ENCODE measurements around the gene MYADML2.
A peak's percentile ranks its signal among the peaks of the same experiment; 100 is the strongest.

MYADML2 gene

DNA sequence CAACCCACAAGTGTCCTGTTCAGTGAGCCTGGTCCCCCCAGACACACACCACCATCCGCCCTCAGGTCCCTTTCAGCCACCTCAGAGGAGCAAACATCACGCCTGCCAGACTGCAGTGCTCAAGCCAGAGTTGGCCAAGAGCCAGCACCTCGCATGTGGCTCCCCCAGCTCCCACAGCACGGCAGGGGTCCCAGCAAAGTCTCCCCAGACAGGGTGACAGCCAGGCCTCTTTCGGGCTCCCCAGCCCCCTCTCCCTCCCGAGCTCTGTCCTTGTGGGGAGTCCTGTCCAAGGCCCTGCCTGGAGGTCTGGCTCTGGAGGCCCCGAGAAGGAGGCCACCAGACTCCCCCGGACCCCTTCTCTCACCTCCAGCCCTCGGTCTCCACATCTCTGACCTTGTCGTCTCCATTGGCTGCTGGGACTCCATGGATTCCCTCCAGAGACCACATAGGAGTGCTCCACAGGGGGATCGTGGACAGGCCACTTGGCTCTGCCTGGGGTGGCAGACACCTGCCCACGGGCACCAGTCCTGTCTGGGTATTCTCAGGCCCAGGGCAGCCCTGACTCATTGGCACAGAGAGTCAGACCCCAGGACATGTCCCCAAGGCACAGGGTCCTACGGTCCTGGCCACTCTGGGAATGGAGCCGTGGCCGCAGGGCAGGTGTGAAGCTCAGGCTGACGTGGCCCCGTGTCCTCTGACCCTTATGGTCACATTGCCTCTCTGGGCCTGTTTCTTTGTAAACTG is 1.8 kb upstream of the MYADML2 start:
- no peaks in the 10 kb centered on the region for H3K4me1 ChIP-seq (ENCODE audit: control insufficient read depth in 1 of 2, insufficient read depth in 2 of 2, low read length in 2 of 2)
- no peaks in the 10 kb centered on the region for H3K9me3 ChIP-seq (ENCODE audit: control insufficient read depth in 1 of 2, low read length in 2 of 2)
- H3K9ac ChIP-seq (ENCODE audit: low read depth in 1 of 2, low read length in 2 of 2): no peak overlapping the region
- no peaks in the 10 kb centered on the region for H3K27me3 ChIP-seq (ENCODE audit: control insufficient read depth in 1 of 2, insufficient read depth in 2 of 2, low read length in 2 of 2)
- H3K4me3 ChIP-seq (ENCODE audit: low read depth in 1 of 2, low read length in 2 of 2): no peak overlapping the region
- H3K36me3 ChIP-seq (ENCODE audit: control insufficient read depth in 1 of 2, insufficient read depth in 2 of 2, low read length in 2 of 2): no peaks in the 10 kb centered on the region
- H3K27ac ChIP-seq (ENCODE audit: low read depth, low read length): no peak overlapping the region

DNA sequence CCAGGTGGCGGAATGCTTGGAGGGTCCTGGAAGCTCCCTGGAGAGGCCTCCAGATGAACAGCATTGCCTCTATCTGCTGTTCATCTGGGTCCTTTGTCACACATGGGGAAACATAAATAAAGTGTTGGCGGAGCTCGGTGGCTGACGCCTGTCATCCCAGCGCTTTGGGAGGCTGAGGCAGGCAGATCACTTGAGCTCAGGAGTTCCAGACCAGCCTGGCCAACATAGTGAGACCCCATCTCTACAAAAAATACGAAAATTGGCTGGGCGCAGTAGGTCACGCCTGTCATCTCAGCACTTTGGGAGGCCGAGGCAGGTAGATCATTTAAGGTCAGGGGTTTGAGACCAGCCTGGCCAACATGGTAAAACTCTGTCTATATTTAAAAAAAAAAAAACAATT is 2.2 kb downstream of the MYADML2 start:
- Histone ChIP-seq H3K27ac (ENCODE audit: low read depth, low read length) (no peak overlapping the region), H3K4me1 (ENCODE audit: control insufficient read depth in 1 of 2, insufficient read depth in 2 of 2, low read length in 2 of 2) (peaks cover 0 to 18% of the 10 kb centered on the region in 2 donors), H3K36me3 (ENCODE audit: control insufficient read depth in 1 of 2, insufficient read depth in 2 of 2, low read length in 2 of 2) (no peaks in the 10 kb centered on the region), H3K4me3 (ENCODE audit: low read depth in 1 of 2, low read length in 2 of 2) (no peak overlapping the region), H3K9ac (ENCODE audit: low read depth in 1 of 2, low read length in 2 of 2) (no peak overlapping the region), H3K9me3 (ENCODE audit: control insufficient read depth in 1 of 2, low read length in 2 of 2) (no peaks in the 10 kb centered on the region), H3K27me3 (ENCODE audit: control insufficient read depth in 1 of 2, insufficient read depth in 2 of 2, low read length in 2 of 2) (no peaks in the 10 kb centered on the region)

DNA sequence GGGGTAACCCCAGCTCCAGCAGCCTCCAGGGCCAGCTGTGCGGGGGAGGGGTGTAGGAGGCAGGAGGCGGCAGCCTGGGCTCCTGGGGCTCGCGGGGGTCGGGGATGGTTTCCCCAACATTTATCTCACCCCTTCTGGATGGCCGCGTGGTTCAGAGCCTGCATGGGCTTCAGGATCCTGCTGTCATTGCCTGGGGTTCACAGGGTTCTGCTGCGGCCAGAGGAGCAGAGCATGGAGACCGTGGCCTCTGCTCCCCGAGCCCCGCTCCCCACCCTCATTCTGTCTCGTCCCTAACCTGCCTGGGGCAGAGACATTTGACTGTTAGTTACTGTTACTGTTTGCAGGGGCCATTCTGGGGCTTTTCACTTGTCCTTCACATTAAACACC is 4.9 kb downstream of the MYADML2 start:
- Histone ChIP-seq H3K4me3 (ENCODE audit: low read depth in 1 of 2, low read length in 2 of 2) (peak overlapping the region in 1 of 2 donors; percentile 59), H3K27me3 (ENCODE audit: control insufficient read depth in 1 of 2, insufficient read depth in 2 of 2, low read length in 2 of 2) (no peaks in the 10 kb centered on the region)

DNA sequence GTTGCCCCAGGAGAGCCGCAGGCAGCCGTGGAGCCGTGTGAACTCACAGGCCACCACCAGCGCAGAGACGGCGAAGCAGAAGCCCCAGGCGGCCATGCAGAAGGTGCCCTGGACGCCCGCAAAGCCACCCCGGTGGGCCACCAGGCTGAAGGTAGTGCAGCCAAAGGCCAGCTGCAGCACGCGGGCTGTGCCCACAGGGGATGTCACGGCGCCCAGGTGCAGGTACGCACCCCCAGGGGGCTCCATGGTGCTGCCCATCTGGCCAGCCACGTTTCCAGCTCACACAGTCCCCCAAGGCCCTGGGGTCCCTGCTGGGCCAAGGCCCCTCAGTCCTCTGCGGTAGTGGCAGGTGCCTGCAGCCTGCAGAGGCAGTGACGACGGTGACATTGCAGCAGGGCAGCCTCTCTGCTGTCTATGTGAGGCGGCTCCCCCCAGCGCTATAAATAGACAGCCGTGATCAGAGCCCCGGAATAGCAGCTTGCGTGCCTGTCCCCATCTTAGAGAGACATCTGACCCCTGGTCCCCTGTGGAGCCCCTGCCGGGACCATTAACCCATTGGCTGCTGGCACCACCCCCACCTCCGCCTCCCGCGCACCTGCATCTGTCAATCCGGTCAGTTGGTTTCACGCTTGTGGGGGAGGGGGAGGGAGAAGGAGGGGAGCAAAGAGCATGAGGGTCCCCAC is 5.4 kb downstream of the MYADML2 start:
- H3K4me1 ChIP-seq (ENCODE audit: control insufficient read depth in 1 of 2, insufficient read depth in 2 of 2, low read length in 2 of 2): peaks cover 0 to 21% of the 10 kb centered on the region in 2 donors
- H3K27ac ChIP-seq (ENCODE audit: low read depth, low read length): no peak overlapping the region
- no peak overlapping the region for H3K9ac ChIP-seq (ENCODE audit: low read depth in 1 of 2, low read length in 2 of 2)
- no peaks in the 10 kb centered on the region for H3K27me3 ChIP-seq (ENCODE audit: control insufficient read depth in 1 of 2, insufficient read depth in 2 of 2, low read length in 2 of 2)
- peak overlapping the region in 1 of 2 donors; percentile 59 for H3K4me3 ChIP-seq (ENCODE audit: low read depth in 1 of 2, low read length in 2 of 2)
- no peaks in the 10 kb centered on the region for H3K36me3 ChIP-seq (ENCODE audit: control insufficient read depth in 1 of 2, insufficient read depth in 2 of 2, low read length in 2 of 2)
- H3K9me3 ChIP-seq (ENCODE audit: control insufficient read depth in 1 of 2, low read length in 2 of 2): no peaks in the 10 kb centered on the region

More for the DNA sequence above, 4.9 kb downstream of the MYADML2 start:
- Histone ChIP-seq H3K4me1 (ENCODE audit: control insufficient read depth in 1 of 2, insufficient read depth in 2 of 2, low read length in 2 of 2) (peaks cover 0 to 18% of the 10 kb centered on the region in 2 donors), H3K27ac (ENCODE audit: low read depth, low read length) (no peak overlapping the region), H3K9me3 (ENCODE audit: control insufficient read depth in 1 of 2, low read length in 2 of 2) (no peaks in the 10 kb centered on the region), H3K9ac (ENCODE audit: low read depth in 1 of 2, low read length in 2 of 2) (no peak overlapping the region), H3K36me3 (ENCODE audit: control insufficient read depth in 1 of 2, insufficient read depth in 2 of 2, low read length in 2 of 2) (no peaks in the 10 kb centered on the region)

DNA sequence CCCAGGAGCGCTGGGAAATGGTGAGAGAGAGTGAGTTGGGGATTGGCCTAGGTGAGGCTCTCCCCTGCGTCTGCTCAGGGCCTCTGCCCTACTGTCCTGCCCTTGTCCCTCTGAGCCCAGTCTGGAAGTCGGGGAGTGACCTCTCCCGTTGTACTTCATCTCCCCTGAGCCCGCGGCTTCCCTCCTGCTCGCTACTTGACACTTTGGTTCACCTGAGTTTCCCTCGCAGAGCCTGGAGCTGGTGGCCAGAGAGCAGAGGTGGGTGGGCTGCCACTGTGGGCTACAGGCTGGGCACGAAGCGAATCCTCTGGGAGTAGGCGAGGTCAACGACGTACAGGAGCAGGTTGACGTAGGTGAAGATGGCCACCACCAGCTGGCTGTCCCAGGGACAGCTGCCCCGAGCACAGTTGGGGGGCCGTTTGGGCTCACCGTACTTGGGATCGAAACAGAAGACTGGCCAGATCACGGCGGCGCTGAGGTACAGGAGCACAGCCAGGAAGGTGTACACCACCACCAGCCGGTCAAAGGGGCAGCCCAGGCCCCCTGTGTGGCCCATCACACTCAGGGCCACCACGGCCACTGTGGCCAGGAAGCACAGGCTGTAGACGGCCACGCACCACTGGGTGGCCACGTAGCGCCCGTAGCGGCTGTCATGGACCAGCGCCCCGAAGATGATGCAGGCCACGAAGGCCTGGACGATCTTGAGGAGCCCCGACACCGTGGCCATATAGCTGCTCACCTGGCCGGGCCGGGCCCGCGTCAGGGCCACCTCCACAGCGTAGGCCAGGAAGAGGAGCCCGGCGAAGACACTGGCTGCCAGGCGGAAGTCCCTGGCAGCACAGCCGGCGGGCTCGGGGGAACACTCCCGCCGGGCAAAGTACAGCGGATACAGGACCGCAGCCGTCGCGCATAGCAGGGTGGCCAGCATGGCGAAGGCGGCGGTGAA is 6.2 kb downstream of the MYADML2 start:
- Histone ChIP-seq H3K36me3 (ENCODE audit: control insufficient read depth in 1 of 2, insufficient read depth in 2 of 2, low read length in 2 of 2) (no peaks in the 10 kb centered on the region), H3K27ac (ENCODE audit: low read depth, low read length) (no peak overlapping the region), H3K9me3 (ENCODE audit: control insufficient read depth in 1 of 2, low read length in 2 of 2) (no peaks in the 10 kb centered on the region), H3K4me1 (ENCODE audit: control insufficient read depth in 1 of 2, insufficient read depth in 2 of 2, low read length in 2 of 2) (peaks cover 0 to 25% of the 10 kb centered on the region in 2 donors), H3K27me3 (ENCODE audit: control insufficient read depth in 1 of 2, insufficient read depth in 2 of 2, low read length in 2 of 2) (no peaks in the 10 kb centered on the region), H3K9ac (ENCODE audit: low read depth in 1 of 2, low read length in 2 of 2) (no peak overlapping the region), H3K4me3 (ENCODE audit: low read depth in 1 of 2, low read length in 2 of 2) (peak overlapping the region in 1 of 2 donors; percentile 59)

DNA sequence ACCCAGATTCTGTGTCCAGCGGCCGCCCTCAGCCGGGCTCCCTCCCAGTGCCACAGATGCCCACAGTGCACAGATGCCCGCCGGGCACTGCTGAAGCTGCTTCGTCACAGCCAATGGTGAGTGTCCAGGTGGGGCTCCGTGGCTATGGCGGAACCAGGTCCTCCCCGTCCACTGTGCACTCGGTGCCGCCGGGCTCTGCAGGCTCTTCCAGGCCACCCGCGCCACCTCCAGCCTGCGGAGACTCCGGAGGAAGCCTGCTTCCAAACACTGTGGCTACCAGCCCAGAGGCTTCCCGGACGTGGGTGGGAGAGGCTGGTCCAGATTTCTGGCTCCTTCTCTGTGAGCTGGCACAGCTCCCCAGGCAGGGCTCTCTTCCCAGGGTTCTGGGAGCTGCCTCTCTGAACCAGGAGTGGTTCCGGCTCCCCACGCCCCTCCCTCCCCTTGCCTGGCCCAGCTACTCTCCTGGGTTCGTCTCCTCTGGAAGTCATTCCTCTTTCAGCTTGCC is 7.1 kb downstream of the MYADML2 start:
- Histone ChIP-seq H3K9ac (ENCODE audit: low read depth in 1 of 2, low read length in 2 of 2) (no peak overlapping the region), H3K27me3 (ENCODE audit: control insufficient read depth in 1 of 2, insufficient read depth in 2 of 2, low read length in 2 of 2) (no peaks in the 10 kb centered on the region), H3K9me3 (ENCODE audit: control insufficient read depth in 1 of 2, low read length in 2 of 2) (no peaks in the 10 kb centered on the region), H3K4me3 (ENCODE audit: low read depth in 1 of 2, low read length in 2 of 2) (no peak overlapping the region), H3K4me1 (ENCODE audit: control insufficient read depth in 1 of 2, insufficient read depth in 2 of 2, low read length in 2 of 2) (peaks cover 0 to 25% of the 10 kb centered on the region in 2 donors), H3K36me3 (ENCODE audit: control insufficient read depth in 1 of 2, insufficient read depth in 2 of 2, low read length in 2 of 2) (no peaks in the 10 kb centered on the region), H3K27ac (ENCODE audit: low read depth, low read length) (no peak overlapping the region)

DNA sequence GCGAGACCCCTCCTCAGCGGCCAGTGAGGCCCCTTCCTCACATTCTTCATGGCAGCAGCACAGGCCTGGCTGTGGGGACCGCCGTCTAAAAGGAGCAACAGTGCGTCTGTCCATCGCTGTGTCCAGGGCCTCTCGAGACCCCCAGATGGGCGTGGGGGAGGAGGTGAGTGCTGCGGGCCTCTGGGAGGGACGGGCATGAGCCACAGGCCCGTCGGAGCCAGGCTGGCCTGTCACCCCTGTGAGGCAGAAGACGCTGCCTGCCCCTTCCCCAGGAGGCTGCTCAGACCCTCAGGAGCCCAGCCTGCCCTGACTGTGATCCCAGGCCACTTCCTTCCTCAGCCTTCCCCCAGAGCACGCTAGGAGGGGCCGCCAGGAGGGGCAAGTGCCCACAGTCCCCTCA is 7.8 kb downstream of the MYADML2 start:
- H3K27me3 ChIP-seq (ENCODE audit: control insufficient read depth in 1 of 2, insufficient read depth in 2 of 2, low read length in 2 of 2): no peaks in the 10 kb centered on the region
- H3K9ac ChIP-seq (ENCODE audit: low read depth in 1 of 2, low read length in 2 of 2): no peak overlapping the region
- H3K9me3 ChIP-seq (ENCODE audit: control insufficient read depth in 1 of 2, low read length in 2 of 2): no peaks in the 10 kb centered on the region
- no peak overlapping the region for H3K4me3 ChIP-seq (ENCODE audit: low read depth in 1 of 2, low read length in 2 of 2)
- H3K36me3 ChIP-seq (ENCODE audit: control insufficient read depth in 1 of 2, insufficient read depth in 2 of 2, low read length in 2 of 2): no peaks in the 10 kb centered on the region
- H3K27ac ChIP-seq (ENCODE audit: low read depth, low read length): no peak overlapping the region
- peaks cover 0 to 25% of the 10 kb centered on the region in 2 donors for H3K4me1 ChIP-seq (ENCODE audit: control insufficient read depth in 1 of 2, insufficient read depth in 2 of 2, low read length in 2 of 2)

DNA sequence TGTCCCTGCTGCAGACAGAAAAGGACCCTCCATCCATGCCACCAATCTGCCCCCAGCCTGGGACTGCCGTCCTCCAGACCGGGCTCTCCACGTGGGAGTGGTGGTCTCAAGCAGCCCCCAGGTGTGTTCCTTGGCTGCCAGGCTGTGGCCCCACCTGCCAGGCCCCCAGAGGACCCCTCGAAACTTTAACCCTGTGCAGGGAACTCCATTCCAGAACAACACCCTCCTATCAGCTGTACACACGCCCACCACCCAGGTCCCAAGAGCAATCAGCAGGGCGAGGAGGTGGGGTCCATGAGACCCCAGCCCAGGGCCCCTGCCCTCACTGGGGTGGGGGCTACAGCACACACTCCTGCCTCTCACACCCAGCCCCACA is 11.3 kb downstream of the MYADML2 start:
- H3K9ac ChIP-seq (ENCODE audit: low read depth in 1 of 2, low read length in 2 of 2): no peak overlapping the region
- no peaks in the 10 kb centered on the region for H3K27me3 ChIP-seq (ENCODE audit: control insufficient read depth in 1 of 2, insufficient read depth in 2 of 2, low read length in 2 of 2)
- no peaks in the 10 kb centered on the region for H3K9me3 ChIP-seq (ENCODE audit: control insufficient read depth in 1 of 2, low read length in 2 of 2)
- no peak overlapping the region for H3K27ac ChIP-seq (ENCODE audit: low read depth, low read length)
- H3K36me3 ChIP-seq (ENCODE audit: control insufficient read depth in 1 of 2, insufficient read depth in 2 of 2, low read length in 2 of 2): no peaks in the 10 kb centered on the region
- no peak overlapping the region for H3K4me3 ChIP-seq (ENCODE audit: low read depth in 1 of 2, low read length in 2 of 2)
- peaks cover 7 to 19% of the 10 kb centered on the region in 2 donors for H3K4me1 ChIP-seq (ENCODE audit: control insufficient read depth in 1 of 2, insufficient read depth in 2 of 2, low read length in 2 of 2)

DNA sequence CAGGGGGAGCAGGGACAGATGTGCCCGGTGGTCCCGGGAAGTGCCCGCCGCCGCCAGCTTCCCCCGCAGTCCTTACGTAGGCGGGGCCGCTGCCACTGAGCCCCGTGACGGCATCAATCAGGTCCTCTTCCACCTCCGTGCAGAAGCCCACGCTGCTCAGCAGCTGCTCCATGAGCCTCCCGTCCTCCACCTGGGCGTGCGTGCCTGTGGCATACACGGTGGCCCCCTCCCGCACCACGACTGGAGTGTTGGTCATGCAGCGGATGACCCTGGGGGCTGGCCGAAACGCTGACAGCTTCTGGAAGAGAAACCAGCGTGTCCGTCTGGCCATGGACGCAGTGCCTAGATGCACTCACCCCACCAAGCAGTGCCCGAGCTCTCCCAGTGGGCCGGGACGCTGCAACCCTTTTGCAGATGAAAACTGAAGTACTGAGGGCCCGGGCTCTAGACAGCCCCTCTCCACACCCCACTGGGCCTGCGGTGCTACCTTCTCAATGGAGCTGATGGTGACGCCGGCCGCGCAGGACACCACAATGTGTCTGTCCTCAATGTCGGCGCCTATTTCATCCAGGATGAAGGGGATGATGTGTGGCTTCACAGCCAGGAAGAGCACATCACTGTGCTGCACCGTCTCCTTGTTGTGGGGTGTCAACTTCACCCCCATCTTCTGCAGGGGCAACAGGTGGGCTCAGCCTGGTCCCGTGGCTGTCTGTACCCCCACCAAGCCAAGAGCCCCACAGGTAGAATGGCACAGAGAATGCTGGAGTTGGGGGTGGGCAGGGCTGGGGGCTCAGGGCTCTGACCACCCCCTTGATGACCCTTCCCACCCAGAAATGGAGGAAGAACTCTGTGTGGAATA is 12.0 kb downstream of the MYADML2 start:
- H3K4me3 ChIP-seq (ENCODE audit: low read depth in 1 of 2, low read length in 2 of 2): no peak overlapping the region
- H3K27ac ChIP-seq (ENCODE audit: low read depth, low read length): no peak overlapping the region
- no peaks in the 10 kb centered on the region for H3K27me3 ChIP-seq (ENCODE audit: control insufficient read depth in 1 of 2, insufficient read depth in 2 of 2, low read length in 2 of 2)
- no peak overlapping the region for H3K9ac ChIP-seq (ENCODE audit: low read depth in 1 of 2, low read length in 2 of 2)
- peaks cover 7 to 18% of the 10 kb centered on the region in 2 donors for H3K4me1 ChIP-seq (ENCODE audit: control insufficient read depth in 1 of 2, insufficient read depth in 2 of 2, low read length in 2 of 2)
- H3K9me3 ChIP-seq (ENCODE audit: control insufficient read depth in 1 of 2, low read length in 2 of 2): no peaks in the 10 kb centered on the region
- no peaks in the 10 kb centered on the region for H3K36me3 ChIP-seq (ENCODE audit: control insufficient read depth in 1 of 2, insufficient read depth in 2 of 2, low read length in 2 of 2)

Measured in duodenal mucosa (tissue), 2 donors.